Measurements from ENCODE around the gene ADAMTS14.

GRCh38 chr10:70748801-70749573 is 76.7 kb downstream of the ADAMTS14 start:
- TF ChIP-seq CTCF (IDR thresholded peaks at IDR 0.05; ENCODE audit: borderline replicate concordance, extremely low read depth, low read length, poor library complexity, severe bottlenecking) = no peak
- TF ChIP-seq EZH2 (IDR thresholded peaks at IDR 0.05; ENCODE audit: borderline replicate concordance, low read depth, low read length, severe bottlenecking) = no peak
